PC-9 (cell line): ENCODE results near the gene ZNF648. TPM values are rescaled to one million over a fixed set of nuclear protein-coding genes. Genes with fewer than 3 reads are reported as not detected.
"Not testable (repeated sequence)": the region's sequence is repeated elsewhere in the genome, so short reads cannot be mapped to it uniquely, and the experiment has no call there.

Experiments used
- BruUV-seq: library from RNA; stranded (reverse); fragments of 400-500 nt; replicated peaks from 2 replicates; lab custom pipeline; 2021; lab: Mats Ljungman, UMichigan
- CTCF ChIA-PET: fragments of 300-600 bp; sonication (Branson Sonifier 250); formaldehyde crosslinking; loops from one replicate; lab custom pipeline; 2022; ENCODE audit warnings: antibody characterized with exemption; lab: Charles Lee
- POLR2A ChIA-PET: fragments of 300-600 bp; sonication (Branson Sonifier 250); formaldehyde crosslinking; loops from one replicate; lab custom pipeline; 2022; ENCODE audit warnings: antibody characterized with exemption; ENCODE audit not compliant: unreplicated experiment; lab: Charles Lee
- DNase-seq, 2 experiments: peaks; one replicate each; pipeline versions ENCODE4 v3.0.0 to v3.0.0-alpha.2; 2015 to 2022; ENCODE audit warnings: mixed read lengths in 1 of 2
- H2AFZ ChIP-seq: fragments of 200-600 bp; sonication (generic); 2 replicates; pipeline ENCODE4 v1.8.1; 2017; ENCODE audit warnings: antibody characterized with exemption
- H3F3A ChIP-seq: fragments of 200-600 bp; sonication (generic); 2 replicates; pipeline ENCODE4 v1.8.1; 2017; ENCODE audit warnings: antibody characterized with exemption, mild to moderate bottlenecking, low read depth; ENCODE audit not compliant: insufficient read depth
- H3K27ac ChIP-seq: fragments of 200-600 bp; sonication (generic); 2 replicates; pipeline ENCODE4 v1.6.1; 2016; ENCODE audit warnings: mixed run types
- H3K27me3 ChIP-seq: fragments of 200-600 bp; sonication (generic); 2 replicates; pipeline ENCODE4 v1.6.1; 2016; ENCODE audit warnings: low read depth, mixed run types; ENCODE audit not compliant: insufficient read depth
- H3K36me3 ChIP-seq: fragments of 200-600 bp; sonication (generic); 2 replicates; pipeline ENCODE4 v1.6.1; 2016; ENCODE audit warnings: low read depth, mixed run types
- H3K4me1 ChIP-seq: fragments of 200-600 bp; sonication (generic); replicated peaks from 2 replicates; pipeline ENCODE4 v1.6.1; 2016; ENCODE audit warnings: mixed run types; ENCODE audit not compliant: insufficient read depth
- H3K4me2 ChIP-seq: fragments of 200-600 bp; sonication (generic); 2 replicates; pipeline ENCODE4 v1.6.1; 2017; ENCODE audit warnings: mixed run types
- H3K4me3 ChIP-seq: fragments of 200-600 bp; sonication (generic); 2 replicates; pipeline ENCODE4 v1.6.1; 2016; ENCODE audit warnings: mixed run types
- H3K79me2 ChIP-seq: fragments of 200-600 bp; sonication (generic); 2 replicates; pipeline ENCODE4 v1.6.1; 2017; ENCODE audit warnings: low read depth, mixed run types
- H3K9me2 ChIP-seq: fragments of 200-600 bp; sonication (generic); 2 replicates; pipeline ENCODE4 v1.8.1; 2017; ENCODE audit warnings: mild to moderate bottlenecking; ENCODE audit not compliant: insufficient read depth
- H3K9me3 ChIP-seq: fragments of 200-600 bp; sonication (generic); 2 replicates; pipeline ENCODE4 v1.8.1; 2016; ENCODE audit warnings: low read depth; ENCODE audit not compliant: insufficient read depth
- H4K20me1 ChIP-seq: fragments of 200-600 bp; sonication (generic); 2 replicates; pipeline ENCODE4 v1.8.1; 2017; ENCODE audit not compliant: insufficient read depth
- CTCF ChIP-seq: fragments of 200-600 bp; sonication (generic); conservative IDR thresholded peaks from 2 replicates; pipeline ENCODE4 v1.6.1; 2017; ENCODE audit warnings: mixed run types, antibody characterized with exemption, mild to moderate bottlenecking, moderate library complexity
- EZH2 ChIP-seq: fragments of 200-600 bp; sonication (generic); IDR thresholded peaks from 2 replicates; pipeline ENCODE4 v1.8.0; 2017; ENCODE audit warnings: antibody characterized with exemption, low read depth
- intact Hi-C: fragments of 100-400 bp; cut with micrococcal nuclease; formaldehyde crosslinking; loops from one replicate; pipeline ENCODE4 v1.10.0; 2022; ENCODE audit not compliant: unreplicated experiment
- total RNA-seq: library from RNA; stranded (reverse); gene quantifications from 2 replicates; pipeline ENCODE4 v1.2.3, GENCODE V29; 2021

Gene ZNF648
- total RNA-seq, 1 experiment from 2014 or later = not detected

- BruUV-seq = no TSS peak
- intact Hi-C loops = no loop called here
- Histone ChIP-seq H3K9me3 (peaks cover 11% of the 10 kb centered on the region), H4K20me1 (no peaks in the 10 kb centered on the region), H3K4me2 (no peak overlapping the region), H2AFZ (no peak overlapping the region), H3K79me2 (no peaks in the 10 kb centered on the region), H3K4me3 (no peak overlapping the region), H3F3A (no peaks in the 10 kb centered on the region), H3K27me3 (no peaks in the 10 kb centered on the region), H3K36me3 (no peaks in the 10 kb centered on the region), H3K4me1 (no peaks in the 10 kb centered on the region), H3K9me2 (no peaks in the 10 kb centered on the region), H3K27ac (no peak overlapping the region)
- CTCF ChIA-PET = no interaction called here
- POLR2A ChIA-PET = no interaction called here
- no peak for DNase-seq
- no peak for TF ChIP-seq CTCF
- no peak for TF ChIP-seq EZH2
Measured at GRCh38 chr1:182048562-182048961, 12.9 kb downstream of the ZNF648 start.

- Histone ChIP-seq H3F3A (no peaks in the 10 kb centered on the region), H3K9me3 (peaks cover 11% of the 10 kb centered on the region), H3K9me2 (no peaks in the 10 kb centered on the region), H3K4me3 (no peak overlapping the region), H3K36me3 (no peaks in the 10 kb centered on the region), H3K4me1 (no peaks in the 10 kb centered on the region), H4K20me1 (no peaks in the 10 kb centered on the region), H3K4me2 (no peak overlapping the region), H3K79me2 (no peaks in the 10 kb centered on the region), H2AFZ (no peak overlapping the region), H3K27me3 (no peaks in the 10 kb centered on the region), H3K27ac (no peak overlapping the region)
- CTCF ChIA-PET = no interaction called here
- no TSS peak for BruUV-seq
- no peak for DNase-seq
- POLR2A ChIA-PET = no interaction called here
- TF ChIP-seq CTCF (no peak), EZH2 (no peak)
- intact Hi-C loops = no loop called here
Measured at GRCh38 chr1:182046763-182047162, 14.7 kb downstream of the ZNF648 start.

DNA sequence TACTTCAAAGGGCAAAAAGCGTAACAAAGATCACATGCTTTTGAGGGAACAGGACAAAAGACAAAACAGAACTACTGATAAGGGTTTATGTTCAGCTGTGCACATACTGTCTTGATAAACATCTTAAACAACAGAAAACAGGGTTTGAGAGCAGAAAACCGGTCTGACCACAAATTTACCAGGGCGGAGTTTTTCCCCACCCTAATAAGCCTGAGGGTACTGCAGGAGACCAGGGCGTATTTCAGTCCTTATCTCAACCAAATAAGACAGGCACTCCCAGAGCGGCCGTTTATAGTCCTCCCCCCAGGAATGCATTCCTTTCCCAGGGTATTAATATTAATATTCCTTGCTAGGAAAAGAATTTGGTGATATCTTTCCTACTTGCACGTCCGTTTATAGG, 16.0 kb downstream of the ZNF648 start:
- POLR2A ChIA-PET, H3K4me2 ChIP-seq, CTCF ChIA-PET, H3K27me3 ChIP-seq, H3K4me1 ChIP-seq, BruUV-seq, H2AFZ ChIP-seq, H3K79me2 ChIP-seq, H4K20me1 ChIP-seq, H3K9me2 ChIP-seq, H3F3A ChIP-seq, H3K27ac ChIP-seq, H3K4me3 ChIP-seq, intact Hi-C loops, H3K36me3 ChIP-seq, DNase-seq: not testable (repeated sequence)
- H3K9me3 ChIP-seq = peaks cover 11% of the 10 kb centered on the region

GRCh38 chr1:182041615-182042014, 19.9 kb downstream of the ZNF648 start:
- no peaks in the 10 kb centered on the region for H3K36me3 ChIP-seq
- no peaks in the 10 kb centered on the region for H3K4me1 ChIP-seq
- no TSS peak for BruUV-seq
- no peaks in the 10 kb centered on the region for H3K27me3 ChIP-seq
- DNase-seq = no peak
- no peak overlapping the region for H3K4me3 ChIP-seq
- H2AFZ ChIP-seq = no peak overlapping the region
- H3K27ac ChIP-seq = no peak overlapping the region
- no peaks in the 10 kb centered on the region for H4K20me1 ChIP-seq
- POLR2A ChIA-PET = no interaction called here
- CTCF ChIA-PET = no interaction called here
- peaks cover 11% of the 10 kb centered on the region for H3K9me3 ChIP-seq
- no peaks in the 10 kb centered on the region for H3K9me2 ChIP-seq
- TF ChIP-seq EZH2 (no peak), CTCF (no peak)
- no peaks in the 10 kb centered on the region for H3F3A ChIP-seq
- no peaks in the 10 kb centered on the region for H3K79me2 ChIP-seq
- intact Hi-C loops = no loop called here
- no peak overlapping the region for H3K4me2 ChIP-seq
